HG03442 (cell line): Measurements from ENCODE around the gene TMEM158.

Source experiments
- ATAC-seq: cut with Tn5 transposase; IDR thresholded peaks from one replicate; pipeline ENCODE4 v1.9.1; 2021; ENCODE audit warnings: mild to moderate bottlenecking, moderate library complexity; ENCODE audit not compliant: unreplicated experiment

TMEM158 gene

DNA sequence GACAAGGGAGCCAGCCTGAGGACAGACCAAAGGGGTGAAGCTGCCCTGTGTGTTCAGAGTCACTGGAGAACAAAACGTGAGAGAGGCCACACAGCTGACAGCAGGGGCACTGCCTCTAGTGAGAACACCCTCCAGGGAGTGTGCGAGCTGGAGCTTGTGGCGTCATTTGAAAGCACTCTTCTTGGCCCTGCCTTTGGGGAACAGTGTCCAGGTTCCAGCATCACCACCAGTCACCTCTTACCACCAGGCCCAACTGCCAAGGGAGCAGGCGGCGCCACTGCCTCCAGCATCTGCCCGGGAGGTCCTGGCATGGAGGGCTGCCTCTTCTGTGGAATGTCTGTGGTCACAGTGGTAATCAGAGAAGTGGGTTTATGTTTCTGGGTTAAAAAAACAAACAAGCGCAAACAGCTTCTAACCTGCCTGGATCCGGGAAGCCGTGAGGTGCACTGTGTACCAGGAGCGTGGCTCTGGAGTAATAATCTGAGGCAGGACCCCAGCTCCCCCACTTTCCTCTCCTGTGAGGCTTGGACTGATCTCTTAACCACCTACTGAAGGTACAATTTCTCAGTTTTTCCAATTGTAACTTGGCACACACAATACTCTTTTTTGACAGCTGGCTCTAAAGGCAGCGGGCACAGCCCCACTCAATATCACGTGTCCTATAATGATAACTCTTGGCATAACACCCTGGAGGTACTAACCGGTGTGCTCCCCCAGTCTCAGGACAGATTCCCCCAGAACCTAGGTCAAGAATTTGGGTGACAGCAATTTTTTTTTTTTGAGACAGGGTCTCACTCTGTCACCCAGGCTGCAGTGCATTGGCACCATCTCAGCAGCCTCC is 47.7 kb downstream of the TMEM158 start:
- ATAC-seq: no peak

DNA sequence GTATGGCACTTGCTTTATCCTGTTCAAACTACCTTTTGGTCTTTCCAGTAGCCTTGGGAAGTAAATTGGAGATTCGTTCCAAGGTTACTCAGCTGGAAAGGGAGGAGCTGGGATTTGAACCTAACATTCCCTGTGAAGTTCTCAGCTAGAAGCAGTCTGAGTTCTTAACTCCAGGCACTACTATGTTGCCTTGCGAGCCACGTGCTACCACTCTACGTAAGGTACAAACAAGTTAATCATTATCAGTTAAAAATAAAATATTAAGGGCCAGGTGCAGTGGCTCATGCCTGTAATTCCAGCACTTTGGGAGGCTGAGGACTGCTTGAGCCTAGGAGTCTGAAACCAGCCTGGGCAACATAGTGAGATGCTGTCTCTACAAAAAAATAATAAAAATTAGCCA is 49.2 kb downstream of the TMEM158 start:
- ATAC-seq: no peak
